Stimulated activated CD4-positive, alpha-beta T cell treated with anti-CD3 and anti-CD28 coated beads, Interleukin-12 subunit alpha, Interleukin-12 subunit beta, amount 100 ng/mL, for 24 hours (primary cell): ENCODE data around the gene HMGA1.
"Not testable (repeated sequence)": the region's sequence is repeated elsewhere in the genome, so short reads cannot be mapped to it uniquely, and the experiment has no call there.

Experiments used
- DNase-seq, 2 experiments: peaks; one replicate each; pipeline ENCODE4 v3.0.0-alpha.2; 2020; ENCODE audit warnings: low read depth in 2 of 2

The HMGA1 gene

DNA sequence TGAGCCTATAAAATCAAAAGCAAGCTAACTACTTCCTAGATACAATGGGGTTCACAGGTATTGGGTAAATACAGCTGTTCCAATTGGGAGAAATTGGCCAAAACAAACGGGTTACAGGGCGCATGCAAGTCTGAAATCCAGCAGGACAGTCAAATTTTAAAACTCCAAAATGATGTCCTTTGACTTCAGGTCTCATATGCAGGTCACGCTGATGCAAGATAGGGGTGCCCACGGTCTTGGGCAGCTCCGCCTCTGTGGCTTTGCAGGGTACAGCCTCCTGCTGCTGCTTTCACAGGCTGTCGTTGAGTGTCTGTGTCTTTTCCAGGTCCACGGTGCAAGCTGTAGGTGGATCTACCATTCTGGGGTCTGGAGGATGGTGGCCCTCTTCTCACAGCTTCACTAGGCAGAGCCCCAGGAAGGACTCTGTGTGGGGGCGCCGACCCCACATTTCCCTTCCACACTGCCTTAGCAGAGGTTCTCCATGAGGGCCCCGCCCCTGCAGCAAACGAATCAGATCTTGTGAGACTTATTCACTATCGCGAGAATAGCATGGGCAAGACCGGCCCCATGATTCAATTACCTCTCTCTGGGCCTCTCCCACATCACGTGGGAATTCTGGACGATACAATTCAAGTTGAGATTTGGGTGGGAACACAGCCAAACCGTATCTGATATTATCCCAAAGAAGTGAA is 24.0 kb downstream of the HMGA1 start:
- DNase-seq: no peak

- not testable (repeated sequence) for DNase-seq
Measured at GRCh38 chr6:34263484-34263883, 26.8 kb downstream of the HMGA1 start.

GRCh38 chr6:34267746-34268145 is 31.1 kb downstream of the HMGA1 start:
- DNase-seq: no peak

- not testable (repeated sequence) for DNase-seq
Measured at GRCh38 chr6:34269132-34269531, 32.5 kb downstream of the HMGA1 start.

- not testable (repeated sequence) for DNase-seq
Measured at GRCh38 chr6:34269658-34270341, 33.1 kb downstream of the HMGA1 start.

DNA sequence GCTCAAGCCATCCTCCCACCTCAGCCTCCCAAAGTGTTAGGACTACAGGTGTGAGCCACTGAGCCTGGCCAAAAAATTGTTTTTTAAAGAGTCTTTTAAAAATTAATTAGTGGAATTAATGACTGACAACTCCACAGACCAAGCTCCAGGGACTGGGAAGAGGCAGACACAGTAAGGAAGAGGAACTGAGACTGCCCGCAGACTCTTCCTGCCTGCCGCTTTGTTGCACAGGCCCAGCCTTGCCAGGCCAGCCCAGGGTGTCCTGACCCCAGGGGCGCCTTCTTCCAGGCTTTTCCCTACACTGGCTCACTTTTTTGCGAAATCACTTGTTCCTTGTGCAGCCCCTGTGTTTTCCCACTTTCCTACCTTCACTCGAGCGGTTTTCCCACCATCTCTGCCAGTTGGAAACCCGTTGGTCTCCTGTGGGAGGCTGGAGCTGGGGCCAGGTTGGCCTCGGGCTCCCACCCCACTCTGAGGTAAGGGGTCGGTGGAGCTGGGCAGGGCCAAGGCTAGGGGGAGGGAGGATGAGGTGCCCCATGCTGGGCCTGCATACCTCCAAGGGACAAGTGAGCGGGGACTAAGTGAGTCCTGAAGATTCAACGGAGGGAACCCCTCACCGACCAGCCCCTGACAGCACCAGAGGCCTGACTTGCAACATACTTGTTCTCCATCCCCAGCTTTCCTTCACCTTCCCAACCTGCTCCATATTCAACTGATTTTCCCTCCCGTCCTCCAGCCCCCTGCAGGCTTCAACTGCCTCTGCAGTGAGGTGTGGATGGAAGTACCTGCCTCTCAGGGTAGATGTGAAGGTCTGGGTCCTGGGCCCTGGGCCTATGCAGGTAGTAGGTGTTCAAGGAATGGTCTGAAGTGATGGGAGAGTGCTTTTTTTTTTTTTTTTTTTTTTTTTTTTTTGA is 35.6 kb downstream of the HMGA1 start:
- no peak for DNase-seq

GRCh38 chr6:34273242-34273805 is 36.7 kb downstream of the HMGA1 start:
- no peak for DNase-seq

- no peak for DNase-seq
Measured at GRCh38 chr6:34274129-34274528, 37.5 kb downstream of the HMGA1 start.

- no peak for DNase-seq
Measured at GRCh38 chr6:34275128-34275804, 38.6 kb downstream of the HMGA1 start.

DNA sequence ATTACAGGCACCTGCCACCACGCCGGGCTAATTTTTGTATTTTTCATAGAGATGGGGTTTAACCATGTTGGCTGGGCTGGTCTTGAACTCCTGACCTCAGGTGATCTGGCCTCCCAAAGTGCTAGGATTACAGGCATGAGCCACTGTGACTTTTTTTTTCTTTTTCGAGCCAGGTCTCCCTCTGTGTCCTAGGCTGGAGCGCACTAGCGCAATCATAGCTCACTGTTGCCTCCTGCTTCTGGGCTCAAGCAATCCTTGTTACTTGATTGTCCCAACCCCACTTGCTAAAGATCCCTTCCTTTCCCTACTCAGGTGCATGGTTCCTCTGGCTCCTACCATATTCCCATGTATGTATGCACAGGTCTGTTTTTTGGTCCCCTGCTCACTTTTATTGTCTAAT is 39.5 kb downstream of the HMGA1 start:
- DNase-seq: no peak

- no peak for DNase-seq
Measured at GRCh38 chr6:34276881-34277762, 40.4 kb downstream of the HMGA1 start.

- no peak for DNase-seq
Measured at GRCh38 chr6:34277763-34278112, 41.1 kb downstream of the HMGA1 start.

DNA sequence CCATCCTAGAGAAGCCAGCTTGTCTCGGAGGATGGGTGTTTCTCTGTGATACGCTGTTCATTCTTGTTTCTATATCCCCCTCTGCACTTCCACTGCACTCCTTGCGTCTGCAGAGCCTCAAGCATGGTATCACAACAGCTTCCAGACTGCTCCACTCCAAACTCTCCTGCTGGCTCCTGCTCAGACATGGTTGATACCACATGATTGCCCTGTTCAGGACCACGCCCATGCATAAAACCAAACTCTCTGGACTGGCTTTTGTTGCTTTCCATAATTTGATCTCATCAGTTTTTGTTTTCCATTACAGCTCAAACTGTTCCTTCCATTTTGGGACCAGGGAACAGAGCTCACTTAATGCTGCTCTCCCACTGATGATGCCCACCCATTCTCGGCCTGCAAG is 42.2 kb downstream of the HMGA1 start:
- DNase-seq: no peak

GRCh38 chr6:34280216-34280615 is 43.5 kb downstream of the HMGA1 start:
- no peak for DNase-seq

- no peak for DNase-seq
Measured at GRCh38 chr6:34281702-34282334, 45.1 kb downstream of the HMGA1 start.

DNA sequence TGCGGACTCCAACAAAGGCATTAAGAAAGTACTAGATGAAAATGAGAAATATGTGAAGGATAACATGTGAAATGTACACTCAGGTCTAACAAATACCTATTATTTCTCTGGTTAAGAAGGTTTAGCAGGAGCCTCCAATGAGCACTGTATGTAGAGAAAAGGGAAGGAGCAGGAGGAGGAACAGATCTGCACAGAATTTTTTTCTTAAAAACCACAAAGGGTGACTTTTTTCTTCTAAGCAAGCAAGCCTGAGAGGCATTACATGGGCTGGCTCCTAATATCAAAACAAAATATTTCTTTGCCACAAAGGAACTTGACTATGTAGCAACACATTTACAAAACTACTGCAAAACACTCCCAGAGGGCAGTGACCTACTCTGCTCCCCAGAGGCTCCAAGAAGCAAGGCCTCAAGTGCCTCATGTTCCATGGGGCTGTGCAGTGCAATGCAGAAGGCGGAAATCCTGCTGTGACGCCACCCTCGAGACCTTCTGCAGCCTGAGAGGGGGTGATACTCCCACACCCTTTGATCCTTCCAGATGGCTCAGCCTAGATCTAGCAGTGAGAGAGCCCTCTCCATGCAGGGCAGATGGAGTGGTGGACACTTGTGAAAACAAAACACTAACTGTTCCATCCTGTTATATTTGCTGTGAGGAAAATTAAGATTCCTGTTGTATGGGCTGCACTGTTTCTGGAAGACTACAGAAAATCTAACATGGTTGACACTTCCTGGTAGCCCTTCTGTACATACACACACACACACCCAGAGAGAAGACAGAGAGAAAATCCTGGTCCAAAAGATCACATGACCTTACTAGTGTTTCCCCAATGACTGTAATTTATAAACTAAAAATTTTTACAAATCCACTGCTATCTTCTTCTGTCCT is 48.1 kb downstream of the HMGA1 start:
- no peak for DNase-seq

GRCh38 chr6:34285448-34286164 is 48.9 kb downstream of the HMGA1 start:
- no peak for DNase-seq

DNA sequence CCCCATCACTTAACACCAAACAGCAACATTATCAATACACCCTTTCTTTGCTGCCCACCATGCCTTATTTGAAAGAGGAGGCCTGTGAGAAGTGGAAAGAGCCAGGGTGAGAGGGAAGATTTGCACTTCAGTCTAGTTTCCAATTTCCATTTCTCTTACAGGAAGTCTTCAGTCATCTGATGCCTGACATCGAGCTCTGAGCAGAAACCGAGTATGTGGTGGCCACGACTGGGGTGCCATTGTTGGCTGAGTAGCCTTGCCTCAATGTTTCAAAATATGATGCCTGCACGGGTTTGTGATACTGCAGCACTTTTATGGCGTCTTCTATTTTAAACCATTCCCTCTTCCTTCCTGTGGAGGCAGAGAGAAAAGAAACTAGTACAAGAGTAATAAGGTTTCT is 51.9 kb downstream of the HMGA1 start:
- DNase-seq: no peak
